ENCODE measurements around the gene ZNF554. TPM values are rescaled to one million over a fixed set of nuclear protein-coding genes. Genes with fewer than 3 reads are reported as not detected.

ZNF554 gene
- total and polyA plus RNA-seq, 2 of the 8 experiments (the other 6 are each of a cell fraction or from before 2014, with no cell fraction given), result 1.8 to 5.7 TPM

DNA sequence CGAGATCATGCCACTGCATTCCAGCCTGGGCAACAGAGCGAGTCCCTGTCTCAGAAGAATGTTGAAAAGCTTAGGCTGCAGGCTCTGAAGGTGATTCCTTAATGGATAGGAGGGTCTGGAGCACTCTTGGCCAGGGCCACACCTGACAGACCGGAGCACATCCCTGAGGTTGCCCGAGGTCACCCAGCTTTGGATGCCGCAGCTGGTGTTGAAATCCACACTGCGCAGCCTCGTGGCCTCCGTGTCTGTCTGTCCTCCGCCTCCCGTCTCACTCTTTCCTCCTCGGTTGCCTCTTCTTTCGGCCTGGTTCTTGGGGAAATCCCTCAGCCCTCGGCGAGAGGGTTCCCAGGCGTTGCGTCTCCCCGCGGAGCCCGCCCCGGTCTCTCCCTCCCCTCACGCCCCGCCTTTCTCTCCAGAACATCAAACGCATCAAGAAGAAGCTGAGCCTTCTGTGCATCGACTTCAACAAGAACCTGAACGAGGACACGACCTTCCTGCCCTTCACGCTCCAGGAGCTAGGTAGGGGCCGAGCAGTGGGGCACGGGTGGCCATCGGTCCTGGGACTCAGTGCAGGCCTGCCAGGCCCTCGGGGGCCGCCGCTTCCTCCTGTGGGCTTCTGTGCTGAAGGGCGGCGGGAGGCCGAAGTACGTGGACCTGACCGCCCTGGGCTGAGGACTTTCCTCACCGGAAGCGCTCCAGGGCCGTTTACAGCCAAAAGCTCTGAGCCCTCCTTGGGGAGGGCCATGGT lies 20.2 kb upstream of the ZNF554 start (continued):
- TF ChIP-seq SIN3A (conservative IDR thresholded peaks at IDR 0.05 in 1 of 2, IDR thresholded peaks at IDR 0.05 in 1 of 2; ENCODE audit: low read depth in 1 of 2, low read length in 2 of 2), result no peak
- TF ChIP-seq EP300 (IDR thresholded peaks at IDR 0.05; ENCODE audit: borderline replicate concordance in 1 of 2, low read depth in 2 of 2, low read length in 2 of 2), result no peak
- TF ChIP-seq CEBPB (IDR thresholded peaks at IDR 0.05; ENCODE audit: low read depth, low read length), result no peak
- no peak for TF ChIP-seq KDM1A (IDR thresholded peaks at IDR 0.05; ENCODE audit: borderline replicate concordance, low read length)
- no peak for TF ChIP-seq BCL11A (IDR thresholded peaks at IDR 0.05; ENCODE audit: low read depth in 2 of 2, low read length in 2 of 2)
- no peak for TF ChIP-seq TAF7 (optimal IDR thresholded peaks at IDR 0.05; ENCODE audit: borderline replicate concordance, low read depth, low read length)
